MCF 10A (cell line): ENCODE results near the gene UNC5A. TPM values are rescaled to one million over a fixed set of nuclear protein-coding genes. Genes with fewer than 3 reads are reported as not detected.

Experiments used
- BruUV-seq: library from RNA; stranded (reverse); fragments of 400-500 nt; replicated peaks from 2 replicates; lab custom pipeline; 2021; lab: Mats Ljungman, UMichigan
- CTCF ChIA-PET: fragments of 300-600 bp; sonication (Branson Sonifier 250); formaldehyde crosslinking; extraction: SDS; loops from one replicate; lab custom pipeline; 2021; ENCODE audit warnings: antibody characterized with exemption, inconsistent platforms; lab: Yijun Ruan, JAX
- POLR2A ChIA-PET: fragments of 300-600, 350-650 bp; sonication (Branson Sonifier 250); formaldehyde crosslinking; extraction: SDS; loops from one replicate; lab custom pipeline; 2020; ENCODE audit warnings: antibody characterized with exemption, inconsistent platforms; lab: Yijun Ruan, JAX
- DNase-seq: peaks from one replicate; pipeline ENCODE4 v3.0.0-alpha.2; 2018; ENCODE audit not compliant: unreplicated experiment
- H3K27ac Mint-ChIP-seq: one replicate; pipeline ENCODE4 v1.8.0; 2022; ENCODE audit warnings: mild to moderate bottlenecking, low read depth, mixed read lengths; ENCODE audit not compliant: unreplicated experiment
- H3K27me3 Mint-ChIP-seq: one replicate; pipeline ENCODE4 v1.8.0; 2022; ENCODE audit warnings: mixed read lengths; ENCODE audit not compliant: insufficient read depth, unreplicated experiment
- H3K36me3 Mint-ChIP-seq: one replicate; pipeline ENCODE4 v1.8.0; 2022; ENCODE audit warnings: mild to moderate bottlenecking, moderate library complexity, mixed read lengths; ENCODE audit not compliant: insufficient read depth, unreplicated experiment
- H3K4me1 Mint-ChIP-seq: one replicate; pipeline ENCODE4 v1.8.0; 2022; ENCODE audit warnings: mixed read lengths; ENCODE audit not compliant: insufficient read depth, unreplicated experiment
- H3K4me3 Mint-ChIP-seq: one replicate; pipeline ENCODE4 v1.8.0; 2022; ENCODE audit warnings: mild to moderate bottlenecking, moderate library complexity, mixed read lengths; ENCODE audit not compliant: unreplicated experiment
- H3K9me3 Mint-ChIP-seq: one replicate; pipeline ENCODE4 v1.8.0; 2022; ENCODE audit warnings: mixed read lengths; ENCODE audit not compliant: unreplicated experiment
- CTCF ChIP-seq: fragments of 200-600 bp; IDR thresholded peaks from one replicate; pipeline ENCODE4 v1.8.0; 2022; ENCODE audit warnings: antibody characterized with exemption, mild to moderate bottlenecking; ENCODE audit not compliant: unreplicated experiment
- intact Hi-C: fragments of 100-400 bp; cut with micrococcal nuclease; formaldehyde crosslinking; loops from 2 replicates; pipeline ENCODE4 v1.14.1; 2022
- total RNA-seq: library from RNA; stranded (reverse); gene quantifications from 2 replicates; pipeline ENCODE4 v1.2.3, GENCODE V29; 2022

Gene UNC5A
- total RNA-seq, 1 experiment from 2014 or later, result 0.51 TPM

GRCh38 chr5:176781638-176782570, 28.5 kb upstream of the UNC5A start:
- BruUV-seq, result no TSS peak
- no peaks in the 10 kb centered on the region for H3K36me3 Mint-ChIP-seq
- no peaks in the 10 kb centered on the region for H3K9me3 Mint-ChIP-seq
- intact Hi-C loops, result no loop called here
- peaks cover 15% of the 10 kb centered on the region for H3K4me1 Mint-ChIP-seq
- H3K27ac Mint-ChIP-seq, result no peak overlapping the region
- ChIA-PET POLR2A (interaction anchor here (0.6 to 0.7 kb wide), 3 partner anchors 16 to 529 kb away, joined by 3 read pairs; no protein-coding TSS in a partner anchor), CTCF (no interaction called here)
- H3K27me3 Mint-ChIP-seq, result peaks cover 3% of the 10 kb centered on the region
- no peak for DNase-seq
- no peak for TF ChIP-seq CTCF
- H3K4me3 Mint-ChIP-seq, result no peak overlapping the region

- no peak overlapping the region for H3K4me3 Mint-ChIP-seq
- peaks cover 15% of the 10 kb centered on the region for H3K4me1 Mint-ChIP-seq
- CTCF ChIA-PET, result interaction anchor here (0.6 kb wide), 1 partner anchor 670 kb away, joined by 3 read pairs; no protein-coding TSS in a partner anchor
- POLR2A ChIA-PET, result interaction anchor here (0.8 to 1.5 kb wide), 3 partner anchors 10 to 91 kb away, joined by 3 to 4 read pairs (median 3); no protein-coding TSS in a partner anchor
- no peak for TF ChIP-seq CTCF
- intact Hi-C loops, result no loop called here
- H3K27ac Mint-ChIP-seq, result peak overlapping the region; percentile 88
- H3K36me3 Mint-ChIP-seq, result no peaks in the 10 kb centered on the region
- BruUV-seq, result no TSS peak
- no peaks in the 10 kb centered on the region for H3K9me3 Mint-ChIP-seq
- peaks cover 19% of the 10 kb centered on the region for H3K27me3 Mint-ChIP-seq
- peak; percentile 98 for DNase-seq
Measured at GRCh38 chr5:176784218-176785165, 25.9 kb upstream of the UNC5A start.

- H3K36me3 Mint-ChIP-seq, result no peaks in the 10 kb centered on the region
- BruUV-seq, result no TSS peak
- intact Hi-C loops, result no loop called here
- H3K4me3 Mint-ChIP-seq, result no peak overlapping the region
- peaks cover 14% of the 10 kb centered on the region for H3K4me1 Mint-ChIP-seq
- H3K9me3 Mint-ChIP-seq, result no peaks in the 10 kb centered on the region
- CTCF ChIA-PET, result no interaction called here
- no peak for TF ChIP-seq CTCF
- peak overlapping the region; percentile 88 for H3K27ac Mint-ChIP-seq
- DNase-seq, result no peak
- POLR2A ChIA-PET, result no interaction called here
- H3K27me3 Mint-ChIP-seq, result peaks cover 27% of the 10 kb centered on the region
Measured at GRCh38 chr5:176785184-176786145, 24.9 kb upstream of the UNC5A start.
